ENCODE results near the gene SREK1IP1. TPM values are rescaled to one million over a fixed set of nuclear protein-coding genes. Genes with fewer than 3 reads are reported as not detected.

The SREK1IP1 gene
- total RNA-seq, 1 experiment from 2014 or later = 25.5 TPM

DNA sequence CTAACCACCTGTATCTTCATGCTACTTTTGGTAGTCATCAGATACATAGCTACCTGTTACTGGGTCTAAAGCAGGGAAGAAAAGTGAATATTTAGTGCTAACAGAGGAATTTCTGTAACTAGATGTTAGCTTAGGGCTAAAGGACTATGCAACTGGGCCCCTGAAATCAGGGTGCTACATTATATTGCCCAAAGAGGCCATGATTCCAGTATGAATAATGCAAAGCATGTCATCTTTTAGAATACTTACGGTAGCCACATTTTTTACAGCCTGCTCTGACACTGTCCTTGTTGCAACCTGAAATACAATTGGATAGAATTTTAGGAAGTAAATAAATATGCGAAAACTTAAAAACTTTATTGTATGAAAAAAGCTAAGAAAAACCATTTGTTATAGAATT is 14.4 kb downstream of the SREK1IP1 start:
- H3K79me2 ChIP-seq (ENCODE audit: insufficient read depth, low read length) = peaks cover 54% of the 10 kb centered on the region
- no peak for TF ChIP-seq TCF7L2 (IDR thresholded peaks at IDR 0.05; ENCODE audit: borderline replicate concordance, extremely low read depth, insufficient read depth, insufficient read length)
- TF ChIP-seq EGR1 (IDR thresholded peaks at IDR 0.05; ENCODE audit: low read depth) = no peak
- TF ChIP-seq, protein P1, sequence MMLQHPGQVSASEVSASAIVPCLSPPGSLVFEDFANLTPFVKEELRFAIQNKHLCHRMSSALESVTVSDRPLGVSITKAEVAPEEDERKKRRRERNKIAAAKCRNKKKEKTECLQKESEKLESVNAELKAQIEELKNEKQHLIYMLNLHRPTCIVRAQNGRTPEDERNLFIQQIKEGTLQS (IDR thresholded peaks at IDR 0.05) = no peak
- TF ChIP-seq POLR2A (IDR thresholded peaks at IDR 0.05; ENCODE audit: borderline replicate concordance, extremely low read depth, insufficient read depth, insufficient read length) = no peak
- TF ChIP-seq JUND (IDR thresholded peaks at IDR 0.05) = no peak
- TF ChIP-seq, protein P2, sequence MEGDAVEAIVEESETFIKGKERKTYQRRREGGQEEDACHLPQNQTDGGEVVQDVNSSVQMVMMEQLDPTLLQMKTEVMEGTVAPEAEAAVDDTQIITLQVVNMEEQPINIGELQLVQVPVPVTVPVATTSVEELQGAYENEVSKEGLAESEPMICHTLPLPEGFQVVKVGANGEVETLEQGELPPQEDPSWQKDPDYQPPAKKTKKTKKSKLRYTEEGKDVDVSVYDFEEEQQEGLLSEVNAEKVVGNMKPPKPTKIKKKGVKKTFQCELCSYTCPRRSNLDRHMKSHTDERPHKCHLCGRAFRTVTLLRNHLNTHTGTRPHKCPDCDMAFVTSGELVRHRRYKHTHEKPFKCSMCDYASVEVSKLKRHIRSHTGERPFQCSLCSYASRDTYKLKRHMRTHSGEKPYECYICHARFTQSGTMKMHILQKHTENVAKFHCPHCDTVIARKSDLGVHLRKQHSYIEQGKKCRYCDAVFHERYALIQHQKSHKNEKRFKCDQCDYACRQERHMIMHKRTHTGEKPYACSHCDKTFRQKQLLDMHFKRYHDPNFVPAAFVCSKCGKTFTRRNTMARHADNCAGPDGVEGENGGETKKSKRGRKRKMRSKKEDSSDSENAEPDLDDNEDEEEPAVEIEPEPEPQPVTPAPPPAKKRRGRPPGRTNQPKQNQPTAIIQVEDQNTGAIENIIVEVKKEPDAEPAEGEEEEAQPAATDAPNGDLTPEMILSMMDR (IDR thresholded peaks at IDR 0.05 in 2 of 3, conservative IDR thresholded peaks at IDR 0.05 in 1 of 3; ENCODE audit: borderline replicate concordance in 1 of 3, insufficient read depth in 1 of 3, low read depth in 2 of 3, low read length in 2 of 3) = no peak
- TF ChIP-seq, protein P3, sequence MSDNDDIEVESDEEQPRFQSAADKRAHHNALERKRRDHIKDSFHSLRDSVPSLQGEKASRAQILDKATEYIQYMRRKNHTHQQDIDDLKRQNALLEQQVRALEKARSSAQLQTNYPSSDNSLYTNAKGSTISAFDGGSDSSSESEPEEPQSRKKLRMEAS (IDR thresholded peaks at IDR 0.05) = no peak
- no peak for TF ChIP-seq EZH2phosphoT487 (IDR thresholded peaks at IDR 0.05; ENCODE audit: borderline replicate concordance)
- no peak for TF ChIP-seq EZH2 (IDR thresholded peaks at IDR 0.05)
- TF ChIP-seq SRF (IDR thresholded peaks at IDR 0.05; ENCODE audit: low read depth) = no peak
- TF ChIP-seq ELF1 (IDR thresholded peaks at IDR 0.05; ENCODE audit: borderline replicate concordance, low read depth) = no peak
- TF ChIP-seq ZNF274 (IDR thresholded peaks at IDR 0.05; ENCODE audit: low read depth, low read length) = no peak
- no peak for TF ChIP-seq POLR2AphosphoS5 (IDR thresholded peaks at IDR 0.05; ENCODE audit: low read depth, low read length)
- TF ChIP-seq RAD21 (IDR thresholded peaks at IDR 0.05; ENCODE audit: low read depth) = no peak
- DNase-seq (ENCODE audit: low read depth, low spot score) (no peak), ATAC-seq (no peak)
- H3K4me1 ChIP-seq (ENCODE audit: control insufficient read depth in 1 of 2, insufficient read depth in 2 of 2, low read length in 2 of 2) = no peaks in the 10 kb centered on the region
- POLR2A ChIA-PET = no interaction called here
- no peaks in the 10 kb centered on the region; the same call in 1 of the 2 replicates for H4K20me1 ChIP-seq (ENCODE audit: insufficient read depth)
- H3K27ac ChIP-seq (ENCODE audit: low read depth, low read length) = no peak overlapping the region
- CTCF ChIA-PET = no interaction called here
- H3K4me3 ChIP-seq (replicated peaks in 1 of 2; ENCODE audit: low read depth in 1 of 2, low read length in 2 of 2) = no peak overlapping the region
- no peak overlapping the region for H3K9ac ChIP-seq (ENCODE audit: low read length)
- H2AFZ ChIP-seq (ENCODE audit: low read depth, low read length, poor library complexity, severe bottlenecking) = no peak overlapping the region
- no peaks in the 10 kb centered on the region for H3K27me3 ChIP-seq (ENCODE audit: insufficient read depth, low read length)
- no peaks in the 10 kb centered on the region for H3K9me2 ChIP-seq (ENCODE audit: insufficient read depth)
- no peak overlapping the region for H3K4me2 ChIP-seq (ENCODE audit: low read length)
- no TSS peak for BruUV-seq (replicated peaks)
- intact Hi-C loops (cut with micrococcal nuclease) = no loop called here
- no peaks in the 10 kb centered on the region; a peak in 1 of 4 replicates for H3K36me3 ChIP-seq (ENCODE audit: control insufficient read depth in 1 of 2, insufficient read depth in 2 of 2, low read length in 2 of 2)
- RAD21 ChIA-PET (ENCODE audit: low non-redundant PET in 1 of 2, low total read pairs in 2 of 2, uncharacterized antibody in 2 of 2, unreplicated experiment in 2 of 2) = no interaction called here
- H3K9me3 ChIP-seq (ENCODE audit: control insufficient read depth in 1 of 2, insufficient read depth in 1 of 2, low read depth in 1 of 2, low read length in 2 of 2) = no peaks in the 10 kb centered on the region
